Measurements from ENCODE around the gene TIMM17B. TPM values are rescaled to one million over a fixed set of nuclear protein-coding genes. Genes with fewer than 3 reads are reported as not detected.
"Not testable (repeated sequence)": the region's sequence is repeated elsewhere in the genome, so short reads cannot be mapped to it uniquely, and the experiment has no call there.

The TIMM17B gene
- total RNA-seq, 6 donors from 2014 or later = 29.6 to 49.6 (median 42.6) TPM

DNA sequence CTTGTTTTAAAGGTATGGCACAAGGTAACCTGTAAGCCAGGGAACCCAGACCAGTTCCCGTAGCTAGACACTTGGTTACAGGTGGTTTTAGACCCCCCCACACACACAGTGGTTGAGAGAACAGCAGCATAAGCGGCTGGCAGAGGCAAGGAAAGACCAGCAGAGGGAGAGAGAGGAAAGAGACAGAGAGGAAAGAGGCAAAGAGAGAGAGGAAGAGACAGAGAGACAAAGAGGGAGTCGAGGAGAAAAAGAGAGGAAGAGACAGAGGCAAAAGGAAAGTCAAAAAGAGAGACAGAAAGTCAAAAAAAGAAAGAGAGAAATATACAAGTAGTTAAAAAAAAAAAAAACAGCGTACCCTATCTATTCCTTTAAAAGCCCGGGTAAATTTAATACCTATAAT is 42.7 kb downstream of the TIMM17B start:
- no peak overlapping the region for H3K27ac ChIP-seq
- H3K4me3 ChIP-seq = no peak overlapping the region
- no peak for ATAC-seq (ENCODE audit: low FRiP score in 2 of 2)
- DNase-seq = no peak
- H3K27me3 ChIP-seq = no peaks in the 10 kb centered on the region
- H3K36me3 ChIP-seq = no peaks in the 10 kb centered on the region
- H3K4me1 ChIP-seq = no peaks in the 10 kb centered on the region
- TF ChIP-seq, protein P1, sequence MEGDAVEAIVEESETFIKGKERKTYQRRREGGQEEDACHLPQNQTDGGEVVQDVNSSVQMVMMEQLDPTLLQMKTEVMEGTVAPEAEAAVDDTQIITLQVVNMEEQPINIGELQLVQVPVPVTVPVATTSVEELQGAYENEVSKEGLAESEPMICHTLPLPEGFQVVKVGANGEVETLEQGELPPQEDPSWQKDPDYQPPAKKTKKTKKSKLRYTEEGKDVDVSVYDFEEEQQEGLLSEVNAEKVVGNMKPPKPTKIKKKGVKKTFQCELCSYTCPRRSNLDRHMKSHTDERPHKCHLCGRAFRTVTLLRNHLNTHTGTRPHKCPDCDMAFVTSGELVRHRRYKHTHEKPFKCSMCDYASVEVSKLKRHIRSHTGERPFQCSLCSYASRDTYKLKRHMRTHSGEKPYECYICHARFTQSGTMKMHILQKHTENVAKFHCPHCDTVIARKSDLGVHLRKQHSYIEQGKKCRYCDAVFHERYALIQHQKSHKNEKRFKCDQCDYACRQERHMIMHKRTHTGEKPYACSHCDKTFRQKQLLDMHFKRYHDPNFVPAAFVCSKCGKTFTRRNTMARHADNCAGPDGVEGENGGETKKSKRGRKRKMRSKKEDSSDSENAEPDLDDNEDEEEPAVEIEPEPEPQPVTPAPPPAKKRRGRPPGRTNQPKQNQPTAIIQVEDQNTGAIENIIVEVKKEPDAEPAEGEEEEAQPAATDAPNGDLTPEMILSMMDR (IDR thresholded peaks at IDR 0.05) = no peak
- TF ChIP-seq POLR2AphosphoS5 (IDR thresholded peaks at IDR 0.05) (no peak), EP300 (IDR thresholded peaks at IDR 0.05) (no peak), POLR2A (IDR thresholded peaks at IDR 0.05) (no peak)
- 47 to 58% methylated on average over 5 of the region's 5 CpGs for WGBS, 2 donors
- no peaks in the 10 kb centered on the region for H3K9me3 ChIP-seq

DNA sequence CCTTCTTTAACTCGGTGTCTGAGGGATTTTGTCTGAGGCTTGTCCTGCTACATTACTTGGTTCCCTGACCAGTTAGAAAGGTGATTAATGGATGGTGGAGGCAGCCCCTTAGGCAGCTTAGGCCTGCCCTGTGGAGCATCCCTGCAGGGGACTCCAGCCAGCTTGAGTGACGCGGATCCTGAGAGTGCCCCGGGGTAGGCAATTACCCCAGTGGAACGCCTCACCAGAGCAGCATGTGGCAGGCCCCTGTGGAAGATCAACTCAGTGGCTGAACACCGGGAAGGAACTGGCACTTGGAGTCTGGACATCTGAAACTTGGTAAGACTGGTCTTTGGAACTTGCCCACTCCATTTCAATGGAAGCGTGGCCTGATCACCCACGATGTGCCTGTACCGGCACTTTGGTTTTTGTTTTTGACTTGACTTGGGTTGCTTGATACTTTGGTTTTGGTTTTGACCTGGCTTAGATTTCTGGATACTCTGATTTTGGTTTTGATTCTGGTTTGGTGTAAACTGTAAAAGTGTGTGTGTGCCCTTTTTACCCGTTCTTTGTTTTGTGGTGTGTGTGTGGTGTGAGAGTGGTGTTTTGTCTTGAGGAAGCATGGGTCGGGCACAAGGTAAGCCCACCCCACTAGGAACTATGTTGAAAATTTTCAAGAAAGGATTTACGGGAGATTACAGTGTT is 43.3 kb downstream of the TIMM17B start:
- H3K27me3 ChIP-seq; H3K36me3 ChIP-seq; H3K9me3 ChIP-seq; ATAC-seq (ENCODE audit: low FRiP score in 2 of 2); H3K4me1 ChIP-seq; H3K27ac ChIP-seq; DNase-seq; H3K4me3 ChIP-seq: not testable (repeated sequence)
- WGBS, 2 donors = 87 to 98% methylated on average over 6 to 11 of the region's 12 CpGs

GRCh38 chrX:48853494-48853893 is 44.1 kb downstream of the TIMM17B start:
- not testable (repeated sequence) for ATAC-seq (ENCODE audit: low FRiP score in 2 of 2); H3K4me3 ChIP-seq; H3K27me3 ChIP-seq; DNase-seq; H3K9me3 ChIP-seq; H3K27ac ChIP-seq; H3K4me1 ChIP-seq; H3K36me3 ChIP-seq

DNA sequence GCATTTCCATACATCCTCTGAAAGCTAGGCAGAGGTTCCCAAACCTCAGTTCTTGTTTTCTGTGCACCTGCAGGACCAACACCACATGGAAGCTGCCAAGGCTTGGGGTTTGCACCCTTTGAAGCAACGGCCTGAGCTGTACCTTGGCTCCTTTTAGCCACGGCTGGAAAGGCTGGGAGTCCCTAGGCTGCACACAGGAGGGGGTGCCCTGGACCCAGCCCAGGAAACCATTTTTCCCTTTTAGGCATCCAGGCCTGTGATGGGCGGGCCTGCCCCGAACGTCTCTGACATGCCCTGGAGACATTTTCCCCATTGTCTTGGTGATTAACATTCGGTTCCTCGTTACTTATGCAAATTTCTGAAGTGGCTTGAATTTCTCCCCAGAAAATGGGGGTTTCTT is 44.7 kb downstream of the TIMM17B start:
- Histone ChIP-seq H3K27me3 (no peaks in the 10 kb centered on the region), H3K36me3 (no peaks in the 10 kb centered on the region)
- WGBS, 2 donors = 76 to 88% methylated on average over 5 to 6 of the region's 7 CpGs

DNA sequence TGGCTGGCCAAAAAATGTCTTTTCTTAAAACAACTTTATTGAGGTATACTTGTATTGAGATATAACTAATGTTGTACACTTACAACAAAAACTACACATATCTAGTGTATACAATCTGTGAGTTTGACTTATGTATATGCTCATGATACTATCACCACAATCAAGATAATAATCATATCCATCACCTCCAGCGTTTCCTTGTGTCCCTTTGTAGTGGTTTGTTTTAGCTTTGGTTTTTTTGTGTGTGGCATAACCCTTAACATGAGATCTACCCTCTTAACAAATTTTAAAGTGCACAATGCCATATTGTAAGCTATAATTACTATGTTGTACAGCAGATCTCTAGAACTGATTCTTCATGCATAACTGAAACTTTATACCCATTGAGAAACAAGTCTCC is 48.7 kb downstream of the TIMM17B start:
- H3K27ac ChIP-seq = no peak overlapping the region
- no peaks in the 10 kb centered on the region for H3K9me3 ChIP-seq
- H3K36me3 ChIP-seq = no peaks in the 10 kb centered on the region
- no peaks in the 10 kb centered on the region for H3K27me3 ChIP-seq
- TF ChIP-seq, protein P1 (IDR thresholded peaks at IDR 0.05) = no peak
- TF ChIP-seq POLR2A (IDR thresholded peaks at IDR 0.05) = no peak
- TF ChIP-seq EP300 (IDR thresholded peaks at IDR 0.05) = no peak
- TF ChIP-seq POLR2AphosphoS5 (IDR thresholded peaks at IDR 0.05) = no peak
- 30 to 58% methylated on average over 1 of the region's 1 CpG for WGBS, 2 donors
- H3K4me1 ChIP-seq = no peaks in the 10 kb centered on the region
- ATAC-seq (ENCODE audit: low FRiP score in 2 of 2) = no peak
- no peak overlapping the region for H3K4me3 ChIP-seq
- no peak for DNase-seq

More for the DNA sequence above, 44.7 kb downstream of the TIMM17B start:
- Histone ChIP-seq H3K4me3 (no peak overlapping the region), H3K9me3 (no peaks in the 10 kb centered on the region), H3K4me1 (no peaks in the 10 kb centered on the region), H3K27ac (no peak overlapping the region)
- no peak for ATAC-seq (ENCODE audit: low FRiP score in 2 of 2)
- no peak for TF ChIP-seq POLR2A (IDR thresholded peaks at IDR 0.05)
- TF ChIP-seq POLR2AphosphoS5 (IDR thresholded peaks at IDR 0.05) = no peak
- TF ChIP-seq, protein P1 (IDR thresholded peaks at IDR 0.05) = no peak
- DNase-seq = no peak

Other genes starting within 250 kb of the TIMM17B start
- gene WAS, start 214.0 kb downstream of the TIMM17B start, total RNA-seq = 10 to 100 TPM; 11.7 to 46.0 (median 33.9) TPM
- gene SUV39H1, start 201.0 kb downstream of the TIMM17B start, total RNA-seq = 1 to 10 TPM; 1.2 to 7.3 (median 6.0) TPM
- gene GLOD5, start 136.0 kb downstream of the TIMM17B start, total RNA-seq = 1 to 10 TPM in 4 of 6 donors, not detected in 2; 1.1 to 2.1 (median 2.0) TPM
- 1 to 10 TPM in 4 of 6 donors, under 1 TPM in 1, not detected in 1; 0.49 to 3.1 (median 1.6) TPM for gene GATA1, start 111.2 kb downstream of the TIMM17B start, total RNA-seq
- 100 to 1,000 TPM in 2 of 6 donors, 10 to 100 TPM in 4; 59.1 to 171 (median 86.0) TPM for gene HDAC6, start 95.7 kb downstream of the TIMM17B start, total RNA-seq
- gene ERAS, start 71.3 kb downstream of the TIMM17B start, total RNA-seq = not detected
- gene PCSK1N, start 62.2 kb downstream of the TIMM17B start, total RNA-seq = 1 to 10 TPM; 1.0 to 7.5 (median 2.3) TPM
- gene PQBP1, start 162 bp upstream of the TIMM17B start, total RNA-seq = 10 to 100 TPM; 49.1 to 76.9 (median 65.2) TPM
- 10 to 100 TPM in 5 of 6 donors, 1 to 10 TPM in 1; 5.2 to 32.0 (median 23.3) TPM for gene SLC35A2, start 13.9 kb upstream of the TIMM17B start, total RNA-seq
- gene PIM2, start 21.3 kb upstream of the TIMM17B start, total RNA-seq = 10 to 100 TPM; 16.3 to 36.1 (median 26.2) TPM
- gene OTUD5, start 59.8 kb upstream of the TIMM17B start, total RNA-seq = 100 to 1,000 TPM in 1 of 6 donors, 10 to 100 TPM in 5; 40.1 to 101 (median 49.6) TPM
- gene KCND1, start 74.1 kb upstream of the TIMM17B start, total RNA-seq = 1 to 10 TPM in 3 of 6 donors, under 1 TPM in 3; 0.61 to 3.1 (median 1.2) TPM
- 100 to 1,000 TPM in 1 of 6 donors, 10 to 100 TPM in 5; 37.5 to 140 (median 50.8) TPM for gene GRIPAP1, start 104.5 kb upstream of the TIMM17B start, total RNA-seq
- gene TFE3, start 145.6 kb upstream of the TIMM17B start, total RNA-seq = 10 to 100 TPM; 44.4 to 99.7 (median 72.3) TPM
- gene CCDC120, start 161.2 kb upstream of the TIMM17B start, total RNA-seq = 10 to 100 TPM in 3 of 6 donors, 1 to 10 TPM in 3; 6.0 to 13.5 (median 9.9) TPM
- gene PRAF2, start 176.2 kb upstream of the TIMM17B start, total RNA-seq = 10 to 100 TPM; 12.5 to 26.2 (median 15.5) TPM
- 100 to 1,000 TPM in 2 of 6 donors, 10 to 100 TPM in 4; 55.9 to 165 (median 74.2) TPM for gene WDR45, start 182.1 kb upstream of the TIMM17B start, total RNA-seq
- 10 to 100 TPM; 14.7 to 23.1 (median 20.4) TPM for gene GPKOW, start 226.0 kb upstream of the TIMM17B start, total RNA-seq